ACHN (cell line): ENCODE results near the gene PCSK5.

Experiments
- DNase-seq: peaks from one replicate; pipeline ENCODE4 v3.0.0-alpha.2; 2015
- in situ Hi-C: cut with HindIII; loops from 2 replicates; pipeline ENCODE4 v1.10.0; 2017; ENCODE audit warnings: low sequenced_read_pairs, low pct_ligation_motif_present, low pct_unique_long_range_greater_than_20kb

Gene PCSK5

DNA sequence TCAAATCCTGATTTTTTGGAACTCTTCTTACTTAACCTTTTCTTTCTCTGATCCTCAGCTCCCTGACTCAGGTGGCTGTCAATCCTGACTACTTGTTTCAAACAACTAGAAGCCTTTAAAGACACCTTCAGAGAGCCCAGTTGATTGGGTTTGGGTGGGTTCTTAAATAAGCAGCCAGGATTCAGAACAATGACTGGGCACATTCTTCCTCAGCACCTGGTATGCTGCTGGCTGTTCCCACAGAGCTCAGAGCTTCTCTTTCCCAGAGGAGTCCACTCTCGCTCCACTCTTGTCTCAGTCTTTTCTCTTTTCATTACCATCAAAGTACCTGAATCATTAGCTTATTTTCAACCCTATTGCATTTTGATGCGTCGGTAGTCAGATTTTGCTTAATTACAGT lies 22.5 kb downstream of the PCSK5 start:
- in situ Hi-C loops: no loop called here
- no peak for DNase-seq

DNA sequence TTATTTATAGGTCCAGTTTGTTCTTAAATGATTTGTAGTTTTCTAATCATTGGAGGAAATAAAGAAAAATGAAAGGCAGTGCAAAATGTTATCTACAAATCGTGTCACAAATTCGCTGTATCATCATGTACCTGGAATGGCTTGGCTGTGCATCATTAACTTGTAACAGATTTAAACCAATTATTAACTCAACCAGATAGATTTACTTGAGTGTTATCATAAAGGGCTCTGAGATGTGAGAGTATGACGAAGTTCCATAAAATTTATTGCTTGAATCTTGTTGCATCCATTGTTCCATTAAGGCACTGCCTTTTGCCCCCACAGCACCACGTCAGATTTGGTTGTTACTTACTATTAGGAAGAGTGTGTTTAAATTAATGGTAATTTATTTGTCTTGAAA lies 23.5 kb downstream of the PCSK5 start:
- no peak for DNase-seq
- in situ Hi-C loops: no loop called here

DNA sequence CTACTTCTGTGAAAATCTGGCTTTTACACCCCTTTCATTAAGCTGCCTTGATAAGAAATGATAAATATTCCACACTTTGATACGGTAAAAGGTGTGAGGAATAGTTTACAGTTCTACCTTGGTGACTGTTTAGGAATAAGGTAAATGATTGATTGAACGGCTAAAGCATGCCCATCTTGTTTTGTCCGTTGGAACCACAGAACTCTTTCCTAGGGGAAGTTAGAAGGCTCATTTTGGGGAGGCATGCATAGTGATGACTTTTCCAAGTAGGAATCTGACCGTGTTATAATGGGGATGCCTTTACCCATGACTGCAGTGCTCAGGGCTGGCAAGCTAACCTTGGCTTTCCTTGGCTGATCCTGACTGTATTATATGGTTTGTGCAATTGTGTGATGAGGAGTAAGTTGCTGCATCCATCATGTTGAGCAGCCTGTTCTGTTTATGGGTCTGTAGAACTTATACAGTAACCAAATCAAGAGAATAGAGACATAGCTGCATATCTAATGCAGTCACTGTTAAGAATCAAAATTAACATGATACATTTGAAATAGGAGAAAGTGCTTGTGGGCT lies 24.5 kb downstream of the PCSK5 start:
- in situ Hi-C loops: no loop called here
- no peak for DNase-seq

DNA sequence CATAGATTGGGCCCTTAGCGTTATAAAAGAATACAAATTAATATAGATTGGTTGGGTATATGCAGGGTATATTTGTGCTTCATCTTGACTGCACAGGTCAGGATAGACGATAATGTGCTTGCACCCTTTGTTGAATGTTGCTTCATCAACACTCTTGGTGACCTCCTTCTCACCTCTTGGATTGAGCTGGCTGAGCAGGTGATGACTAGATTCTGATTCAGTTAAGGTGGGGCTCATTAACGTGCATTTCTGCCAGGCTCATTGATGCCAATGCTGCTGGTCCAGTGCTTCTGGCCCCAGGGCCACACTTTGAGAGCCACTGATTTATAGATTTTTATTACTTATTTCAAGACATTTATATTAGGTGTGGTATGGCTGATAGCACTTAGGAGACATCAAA lies 27.7 kb downstream of the PCSK5 start:
- no peak for DNase-seq
- in situ Hi-C loops: no loop called here

DNA sequence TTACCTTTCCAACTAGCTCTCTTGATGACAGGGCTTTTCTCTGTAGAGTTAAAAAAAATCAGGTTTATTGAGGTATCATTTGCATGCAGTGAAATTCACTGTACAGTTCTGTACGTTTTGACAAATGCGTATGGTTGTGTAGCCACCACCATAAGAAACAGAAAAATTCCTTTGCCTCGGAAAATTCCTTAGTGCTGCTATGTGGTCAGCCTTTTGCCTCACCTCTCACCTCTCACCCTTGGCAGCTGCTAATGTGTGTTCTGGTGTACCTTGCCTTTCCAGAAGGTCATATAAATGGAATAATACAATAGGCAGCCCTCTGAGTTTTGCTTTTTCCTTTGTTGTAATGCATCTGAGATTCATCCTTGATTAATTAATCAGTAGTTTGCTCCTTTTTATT lies 28.4 kb downstream of the PCSK5 start:
- in situ Hi-C loops: no loop called here
- no peak for DNase-seq

DNA sequence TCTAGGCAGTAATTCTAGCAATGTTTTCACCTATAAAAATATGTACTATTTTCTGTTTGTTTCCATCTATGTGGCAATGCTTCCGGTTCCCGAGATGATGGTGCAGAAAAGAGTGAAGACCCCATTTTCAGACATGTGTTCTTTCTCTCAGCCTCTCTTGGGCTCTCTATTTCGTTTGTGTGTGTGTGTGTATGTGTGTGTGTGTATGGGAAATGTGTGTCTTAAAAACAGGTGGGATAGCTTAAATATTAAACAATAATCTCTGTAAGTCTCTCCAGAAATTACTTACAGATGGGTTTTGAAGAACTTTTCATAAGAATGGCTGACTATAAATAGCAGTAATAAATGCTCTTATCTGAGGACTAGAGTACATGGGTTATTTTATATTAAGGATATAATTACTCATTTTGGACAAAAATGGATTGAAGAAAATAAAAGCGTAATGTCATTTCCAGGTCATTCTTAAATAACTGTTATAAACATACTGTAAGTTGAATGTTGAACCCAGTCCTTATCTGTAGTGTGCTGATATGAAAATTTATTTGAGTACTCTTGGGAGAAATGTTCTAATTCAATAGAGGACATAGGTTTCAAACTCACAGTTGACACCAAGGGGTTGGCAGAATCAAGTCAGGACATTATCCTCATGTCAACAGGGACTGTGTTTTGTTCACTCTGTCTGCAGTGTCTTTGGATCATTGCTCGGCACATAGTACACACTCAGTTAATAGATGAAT lies 31.1 kb downstream of the PCSK5 start:
- in situ Hi-C loops: no loop called here
- DNase-seq: no peak

DNA sequence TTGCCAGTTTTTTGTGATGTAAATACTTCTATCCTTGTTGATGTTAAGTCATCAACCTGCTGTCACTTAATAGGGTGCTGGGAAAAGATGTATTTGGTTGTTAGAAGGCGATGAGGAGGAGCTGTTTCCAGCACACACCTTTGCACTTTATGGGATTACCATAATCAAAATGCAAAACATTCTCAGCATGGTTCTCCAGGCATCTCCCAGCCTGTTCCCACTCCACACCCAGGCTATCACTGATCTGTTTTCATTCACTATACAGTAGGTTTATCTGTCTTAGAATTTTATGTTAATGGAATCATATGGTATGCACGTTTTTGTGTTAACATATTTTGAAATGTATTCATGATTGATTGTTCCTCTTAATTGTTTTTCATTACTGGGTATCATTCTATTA lies 35.9 kb downstream of the PCSK5 start:
- DNase-seq: no peak
- in situ Hi-C loops: no loop called here

DNA sequence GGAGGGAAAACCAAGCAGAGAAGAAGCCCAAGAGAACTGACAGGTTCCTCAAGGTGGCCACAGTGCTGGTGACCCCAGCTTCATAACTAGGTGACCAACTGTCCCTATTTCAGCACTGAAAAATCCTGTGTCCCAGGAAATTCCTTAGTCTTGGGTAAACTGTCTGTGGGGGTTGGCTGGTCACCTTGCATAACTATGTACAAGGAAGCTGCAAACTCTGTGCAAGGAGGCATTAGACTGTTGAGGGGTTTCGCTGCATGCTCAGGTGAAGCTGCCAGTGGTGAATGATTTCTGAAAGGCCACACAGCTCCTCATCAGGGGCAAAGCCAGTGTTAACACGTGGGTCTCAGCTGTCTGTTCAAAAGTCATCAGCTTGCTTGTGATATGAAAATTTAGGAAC lies 36.9 kb downstream of the PCSK5 start:
- no peak for DNase-seq
- in situ Hi-C loops: no loop called here

DNA sequence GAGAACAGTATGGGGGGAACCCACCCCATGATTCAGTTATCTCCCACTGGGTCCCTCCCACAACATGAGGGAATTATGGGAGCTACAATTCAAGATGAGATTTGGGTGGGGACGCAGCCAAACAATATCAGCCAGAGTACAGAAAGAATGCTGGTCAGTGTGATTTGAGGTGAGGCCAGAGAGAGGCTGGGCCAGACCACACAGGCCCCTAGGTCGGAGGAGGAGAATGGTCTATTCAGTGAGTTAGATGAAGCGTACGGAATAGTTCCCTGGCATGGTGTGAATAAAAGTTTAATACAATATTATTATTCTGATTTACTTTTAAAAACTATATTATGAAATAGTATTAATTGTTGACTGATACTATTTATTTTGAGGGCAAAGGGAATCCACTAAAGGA lies 39.7 kb downstream of the PCSK5 start:
- in situ Hi-C loops: no loop called here
- no peak for DNase-seq

DNA sequence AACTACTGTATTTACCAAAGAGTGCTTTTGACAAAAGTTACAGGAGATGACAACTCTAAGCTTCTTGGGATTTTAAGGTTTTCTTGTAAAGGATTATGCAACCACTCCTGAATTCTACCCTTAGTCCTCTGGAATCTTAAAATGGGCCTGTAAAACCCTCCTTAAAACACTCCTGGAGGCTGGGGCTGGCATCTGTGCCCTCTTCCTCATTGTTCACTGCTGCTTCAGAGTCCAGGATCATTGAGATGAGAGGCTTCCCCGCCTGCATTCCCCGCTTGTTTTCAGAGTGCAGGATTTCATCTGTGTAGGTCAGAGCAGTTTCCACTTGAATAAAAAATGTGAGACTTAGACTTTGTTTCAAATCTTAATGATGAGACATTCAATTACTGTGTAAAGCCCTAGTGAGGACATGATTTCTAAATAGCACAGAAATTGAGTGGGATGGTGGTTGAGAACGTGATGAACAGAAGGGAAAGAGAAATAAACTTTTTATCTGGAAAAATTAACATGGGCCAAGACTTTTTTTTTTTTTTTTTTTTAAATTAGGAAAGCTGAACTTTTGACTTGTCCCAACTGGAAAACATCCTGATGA lies 40.4 kb downstream of the PCSK5 start:
- in situ Hi-C loops: no loop called here
- no peak for DNase-seq

DNA sequence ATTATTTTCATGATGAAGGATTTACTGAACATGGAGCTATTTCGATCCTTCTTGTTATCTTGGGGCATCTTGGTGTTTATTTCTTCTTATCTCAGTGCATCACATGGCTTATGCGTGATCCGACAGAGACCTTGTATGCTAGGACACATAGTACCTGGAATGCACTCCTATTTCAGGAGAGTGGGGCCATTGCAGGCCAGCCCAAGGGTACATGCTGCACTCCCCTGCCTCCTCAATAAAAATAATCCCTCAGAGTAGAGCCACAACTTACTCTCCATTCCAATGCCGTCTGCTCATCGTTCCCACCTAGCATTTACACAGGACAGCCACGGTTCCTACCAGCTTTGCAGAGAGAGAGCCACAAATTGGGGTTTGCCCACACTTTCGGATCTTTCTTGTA lies 43.5 kb downstream of the PCSK5 start:
- DNase-seq: no peak
- in situ Hi-C loops: no loop called here

DNA sequence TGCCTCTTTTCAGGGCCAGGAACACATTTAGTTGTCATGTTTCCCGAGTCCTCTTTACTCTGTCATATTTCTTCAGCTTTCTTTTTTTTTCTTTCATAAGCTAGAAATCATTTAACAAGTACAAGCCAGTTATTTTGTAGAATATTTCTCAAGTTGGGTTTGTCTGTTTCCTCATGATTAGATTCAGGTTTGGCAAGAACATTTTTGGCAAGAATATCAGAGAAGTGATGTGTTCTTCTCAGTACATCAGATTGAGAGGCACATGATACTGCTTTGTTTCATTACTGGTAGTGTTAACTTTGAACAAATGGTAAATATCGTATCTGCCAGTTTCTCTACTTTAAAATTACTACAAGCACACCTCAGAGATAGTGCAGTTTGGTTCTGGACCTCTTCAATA lies 45.1 kb downstream of the PCSK5 start:
- in situ Hi-C loops: no loop called here
- no peak for DNase-seq

DNA sequence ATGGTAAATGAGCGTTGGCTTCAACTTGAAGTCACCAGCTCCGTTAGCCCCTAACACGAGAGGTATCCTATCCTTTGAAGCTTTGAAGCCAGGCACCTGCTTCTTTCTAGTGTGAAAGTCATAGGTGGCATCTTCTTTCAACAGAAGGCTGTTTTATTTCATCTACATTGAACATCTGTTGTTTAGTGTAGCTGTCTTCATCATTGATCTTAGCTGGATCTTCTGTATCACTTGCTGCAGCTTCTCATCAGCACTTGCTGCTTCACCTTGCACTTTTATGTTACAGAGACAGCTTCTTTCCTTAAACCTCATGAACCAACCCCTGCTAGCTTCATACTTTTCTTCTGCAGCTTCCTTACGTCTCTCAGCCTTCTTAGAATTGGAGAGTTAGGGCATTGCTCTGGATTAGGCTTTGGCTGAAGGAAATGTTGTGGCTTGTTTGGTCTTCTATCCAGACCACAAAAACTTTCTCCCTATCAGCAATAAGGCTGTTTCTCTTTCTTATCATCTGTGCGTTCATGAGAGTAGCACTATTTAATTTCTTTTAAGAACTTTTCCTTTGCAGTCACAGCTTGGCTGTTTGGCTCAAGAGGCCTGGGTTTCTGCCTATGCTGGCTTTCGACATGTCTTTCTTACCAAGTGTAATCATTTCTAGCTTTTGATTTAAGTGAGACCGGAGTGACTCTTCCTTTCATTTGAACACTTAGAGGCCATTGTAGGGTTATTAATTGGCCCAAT lies 47.2 kb downstream of the PCSK5 start:
- in situ Hi-C loops: no loop called here
- DNase-seq: no peak

DNA sequence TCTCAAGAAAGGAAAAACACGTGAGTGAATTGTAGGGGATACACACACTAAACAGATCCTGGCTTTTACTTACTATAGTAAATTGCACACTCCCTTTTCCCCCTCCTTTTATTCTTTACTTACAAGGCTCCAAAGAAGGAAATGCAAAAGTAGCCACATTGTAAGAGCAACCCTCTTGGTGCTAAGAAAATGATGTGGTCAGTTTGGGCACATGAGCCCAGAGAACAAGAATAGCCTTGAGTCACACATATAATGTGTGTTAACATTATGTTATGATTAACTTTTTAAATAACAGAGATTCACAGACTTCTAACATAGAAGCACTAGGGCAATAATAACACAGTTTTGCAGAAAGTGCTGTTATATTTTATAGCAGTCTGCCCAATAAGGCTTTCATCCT lies 48.5 kb downstream of the PCSK5 start:
- in situ Hi-C loops: no loop called here
- DNase-seq: no peak

DNA sequence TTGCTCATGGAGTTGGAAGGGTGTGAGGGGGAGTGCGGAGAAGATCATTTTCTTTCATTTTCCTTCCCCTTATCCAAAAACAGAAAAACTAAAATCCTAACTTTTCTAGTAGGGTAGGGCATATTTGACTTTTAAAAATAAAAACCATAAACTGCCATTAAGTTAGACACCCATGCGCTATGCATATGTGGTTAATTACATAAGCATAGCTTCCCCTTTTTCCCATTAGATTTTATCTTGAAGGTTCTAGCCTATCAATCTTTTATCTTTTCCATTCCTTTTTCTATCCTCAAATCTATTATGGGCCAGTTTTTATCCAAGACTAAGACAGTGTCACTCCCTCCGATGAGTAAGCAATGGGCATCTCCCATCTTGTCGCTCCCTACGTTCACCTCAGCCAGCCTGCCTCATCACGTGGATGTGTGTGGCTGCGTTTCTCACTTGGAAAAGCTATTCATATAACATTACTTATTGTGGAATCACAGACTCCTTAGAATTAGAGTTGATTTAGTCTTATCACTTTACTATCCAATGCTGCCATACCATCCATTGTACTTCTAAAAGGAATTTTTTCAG lies 49.2 kb downstream of the PCSK5 start:
- in situ Hi-C loops: no loop called here
- no peak for DNase-seq

DNA sequence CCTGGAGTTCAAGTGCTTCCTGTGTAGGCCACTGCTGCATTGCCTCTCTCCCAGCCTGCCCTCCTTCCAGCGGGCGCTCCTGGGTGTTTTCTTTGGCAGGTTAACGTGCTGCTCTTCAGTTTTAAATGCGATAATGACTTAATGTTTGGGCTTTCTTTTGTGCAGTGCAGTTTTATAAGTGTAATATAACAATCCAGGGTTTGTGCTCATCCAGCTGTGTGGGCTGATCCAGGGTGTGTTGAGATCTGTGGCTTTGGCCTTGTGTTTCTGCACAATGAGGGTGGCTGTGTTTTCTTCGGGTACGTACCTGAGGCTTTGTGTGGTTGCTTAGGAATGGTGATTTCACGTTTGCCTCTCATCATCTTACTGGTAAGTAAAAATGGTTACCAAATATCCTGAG lies 50.6 kb downstream of the PCSK5 start:
- in situ Hi-C loops: no loop called here
- no peak for DNase-seq

DNA sequence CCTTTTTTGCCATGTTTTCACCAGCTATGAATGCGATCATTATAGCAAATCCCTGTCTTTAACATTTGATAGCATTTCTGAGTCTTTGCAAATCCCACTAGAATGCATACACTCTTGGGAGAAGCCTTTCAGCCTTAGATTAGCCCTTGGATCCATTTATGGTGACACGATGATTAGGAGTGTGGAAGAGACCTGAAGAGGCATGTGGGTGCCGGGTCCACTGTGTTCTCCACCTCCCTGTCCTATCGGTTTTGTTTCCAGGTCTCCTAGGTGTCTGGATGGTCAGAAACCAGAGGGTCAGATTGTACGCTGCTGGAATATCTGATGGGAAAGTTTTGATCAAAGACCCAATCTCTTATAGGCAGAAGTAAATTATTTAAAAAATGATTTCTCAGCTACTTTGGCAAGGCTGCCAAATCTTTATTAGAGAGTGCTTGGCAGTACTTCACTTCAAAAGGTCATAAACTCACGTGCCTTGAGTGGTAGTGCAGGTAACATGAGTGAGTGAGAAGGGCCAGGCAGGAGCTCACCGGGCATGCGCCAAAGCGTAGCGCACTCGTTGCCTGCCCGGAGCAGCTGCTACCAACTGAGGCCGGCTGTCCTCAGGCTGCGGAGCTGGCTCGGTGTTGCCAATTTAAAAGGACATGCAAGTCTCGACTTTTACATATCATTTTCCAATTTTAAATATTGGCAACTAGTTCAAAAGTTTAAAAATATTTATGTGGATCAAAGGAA lies 51.3 kb downstream of the PCSK5 start:
- in situ Hi-C loops: no loop called here
- no peak for DNase-seq

DNA sequence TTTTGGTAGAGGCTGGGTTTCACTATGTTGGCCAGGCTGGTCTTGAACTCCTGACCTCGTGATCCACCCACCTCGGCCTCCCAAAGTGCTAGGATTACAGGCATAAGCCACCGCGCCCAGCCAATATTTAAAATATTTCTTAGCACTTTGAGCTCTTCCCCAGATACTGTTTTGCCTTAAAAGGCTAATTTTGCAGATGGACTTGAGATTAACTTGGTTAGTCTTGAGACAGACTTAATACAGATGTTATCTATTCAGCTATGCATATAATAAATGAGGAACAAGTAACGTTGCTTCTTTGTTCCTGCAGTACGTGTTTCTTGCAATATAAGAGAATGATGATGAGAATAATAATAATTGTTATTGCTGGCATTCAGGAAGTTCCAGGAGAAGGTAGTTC lies 56.3 kb downstream of the PCSK5 start:
- no peak for DNase-seq
- in situ Hi-C loops: no loop called here

DNA sequence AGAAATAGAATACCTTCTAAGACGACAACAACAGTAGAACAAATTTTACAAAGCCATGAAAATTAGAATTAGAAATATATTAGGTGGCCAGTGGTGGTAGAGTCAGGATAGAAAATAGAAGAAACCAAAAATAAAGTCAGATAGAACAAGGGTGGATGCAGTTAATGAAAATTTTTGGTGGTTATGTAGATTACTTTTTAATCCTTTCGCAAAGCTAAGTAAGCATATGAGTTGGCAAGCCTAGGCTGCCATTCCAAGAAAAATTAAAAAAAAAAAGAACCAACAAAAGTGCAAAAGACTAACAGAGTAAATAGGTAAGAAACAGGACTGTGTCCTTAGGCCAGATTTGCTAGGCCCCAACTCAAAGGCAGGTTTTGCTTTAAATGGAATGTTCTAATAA lies 56.8 kb downstream of the PCSK5 start:
- DNase-seq: no peak
- in situ Hi-C loops: no loop called here
